GM12891 (cell line): ENCODE results near the gene MT1B. TPM values are rescaled to one million over a fixed set of nuclear protein-coding genes. Genes with fewer than 3 reads are reported as not detected.

ENCODE experiments used
- DNase-seq: peaks from one replicate; pipeline ENCODE4 v3.0.0; 2011; ENCODE audit warnings: low spot score; ENCODE audit not compliant: insufficient read length
- FAIRE-seq: peaks from 2 replicates; lab custom pipeline; 2011; peaks lifted over from hg19 to GRCh38; lab: Jason Lieb, UNC
- PAX5 ChIP-seq: IDR thresholded peaks from 2 replicates; pipeline ENCODE4 v1.6.1; 2011; ENCODE audit warnings: low read length, moderate library complexity, mild to moderate bottlenecking; ENCODE audit not compliant: insufficient read depth, severe bottlenecking
- POLR2A ChIP-seq: IDR thresholded peaks from 2 replicates; pipeline ENCODE4 v1.6.1; 2011; ENCODE audit warnings: low read depth, low read length, control low read depth
- POLR2AphosphoS5 ChIP-seq: IDR thresholded peaks from 2 replicates; pipeline ENCODE4 v1.6.1; 2011; ENCODE audit warnings: low read depth, low read length, control low read depth
- POU2F2 ChIP-seq: IDR thresholded peaks from 2 replicates; pipeline ENCODE4 v1.6.1; 2011; ENCODE audit warnings: low read depth, mild to moderate bottlenecking, control low read depth, low read length, moderate library complexity
- SPI1 ChIP-seq: IDR thresholded peaks from 2 replicates; pipeline ENCODE4 v1.6.1; 2011; ENCODE audit warnings: low read depth, low read length, control low read depth
- TAF1 ChIP-seq: IDR thresholded peaks from 2 replicates; pipeline ENCODE4 v1.6.1; 2011; ENCODE audit warnings: low read depth, low read length, control low read depth
- polyA plus RNA-seq: library from polyadenylated mRNA; unstranded; fragments of >200 nt; gene quantifications from one replicate; pipeline ENCODE4 v1.2.1, GENCODE V29; 2012; ENCODE audit warnings: low read depth, missing spikeins, inconsistent platforms; ENCODE audit not compliant: missing spikeins

MT1B gene
- not detected for polyA plus RNA-seq

- FAIRE-seq: no peak
- no peak for DNase-seq
- TF ChIP-seq POLR2A (no peak), TAF1 (no peak), POLR2AphosphoS5 (no peak), POU2F2 (no peak), PAX5 (no peak), SPI1 (no peak)
Measured at GRCh38 chr16:56651586-56651985, at the start of gene MT1B. Gene MT1B, plus strand, starts transcription at chr16:56651886. Its CDS starts 68 bp downstream, at chr16:56651954.

- TF ChIP-seq POLR2AphosphoS5: no peak
- no peak for TF ChIP-seq TAF1
- TF ChIP-seq POU2F2: no peak
- TF ChIP-seq PAX5: no peak
- no peak for TF ChIP-seq POLR2A
- no peak for DNase-seq
- no peak for FAIRE-seq
Measured at GRCh38 chr16:56603589-56603988, 48.1 kb upstream of the MT1B start.

- DNase-seq: no peak
- TF ChIP-seq POLR2AphosphoS5: no peak
- no peak for TF ChIP-seq SPI1
- no peak for TF ChIP-seq PAX5
- no peak for TF ChIP-seq TAF1
- no peak for TF ChIP-seq POLR2A
- no peak for TF ChIP-seq POU2F2
- no peak for FAIRE-seq
Measured at GRCh38 chr16:56604966-56605365, 46.7 kb upstream of the MT1B start.

GRCh38 chr16:56605475-56605874, 46.2 kb upstream of the MT1B start:
- FAIRE-seq (no peak), DNase-seq (no peak)
- TF ChIP-seq POLR2A: no peak
- TF ChIP-seq SPI1: no peak
- TF ChIP-seq POU2F2: no peak

DNA sequence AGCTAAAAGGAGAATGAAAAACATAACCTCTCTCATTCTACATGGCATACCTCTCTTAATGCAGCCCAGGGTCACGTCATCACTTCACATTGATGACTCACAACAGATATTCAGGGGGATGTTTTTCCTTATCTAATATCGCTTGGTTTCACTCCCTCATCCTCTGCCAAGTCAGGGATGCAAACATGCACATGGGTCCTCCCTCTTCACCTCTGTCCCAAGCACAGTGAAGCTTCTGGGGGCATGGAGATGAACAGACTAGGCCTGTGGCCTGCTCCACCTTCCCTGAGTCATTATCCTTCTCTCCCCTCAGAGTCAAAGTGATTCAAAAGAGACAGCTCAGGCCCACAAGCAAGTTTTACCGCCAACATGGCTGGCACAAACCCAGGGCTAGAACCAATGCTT, 45.6 kb upstream of the MT1B start:
- TF ChIP-seq TAF1 (no peak), SPI1 (no peak), POLR2A (no peak), PAX5 (no peak), POU2F2 (no peak), POLR2AphosphoS5 (no peak)
- no peak for DNase-seq

DNA sequence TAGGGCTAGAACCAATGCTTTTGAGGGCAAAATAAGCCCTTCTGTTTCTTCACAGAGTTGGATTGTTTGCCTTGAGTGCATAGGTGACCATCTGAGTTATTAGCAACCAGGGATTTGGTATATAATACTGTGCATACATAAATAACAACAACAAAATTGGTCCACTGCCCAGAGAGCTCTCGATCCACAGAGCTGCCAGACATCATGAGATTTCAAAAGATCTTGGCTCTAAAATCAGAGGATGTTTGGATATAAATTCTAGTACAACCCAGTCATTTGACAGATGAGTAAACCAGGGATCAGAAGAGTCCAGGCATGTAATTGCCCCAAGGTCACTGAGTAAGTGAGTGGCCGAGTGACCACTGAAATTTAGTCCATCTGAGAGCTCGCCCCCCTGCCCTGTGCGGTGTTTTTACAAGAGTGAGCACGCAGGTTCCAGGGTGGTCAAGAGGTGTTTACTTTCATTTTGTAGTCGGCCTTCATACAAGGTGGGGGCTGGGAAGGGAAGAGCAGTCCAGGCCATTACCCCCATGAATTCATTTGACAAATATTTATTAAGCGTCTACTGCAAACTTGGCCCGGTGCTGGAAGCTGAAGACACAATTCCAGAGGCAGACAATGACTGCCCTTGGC, 45.1 kb upstream of the MT1B start:
- no peak for FAIRE-seq
- TF ChIP-seq POLR2AphosphoS5: no peak
- no peak for TF ChIP-seq SPI1
- no peak for TF ChIP-seq PAX5
- no peak for TF ChIP-seq TAF1
- no peak for TF ChIP-seq POU2F2
- TF ChIP-seq POLR2A: no peak
- no peak for DNase-seq

More for the DNA sequence above, 45.6 kb upstream of the MT1B start:
- FAIRE-seq: no peak

DNA sequence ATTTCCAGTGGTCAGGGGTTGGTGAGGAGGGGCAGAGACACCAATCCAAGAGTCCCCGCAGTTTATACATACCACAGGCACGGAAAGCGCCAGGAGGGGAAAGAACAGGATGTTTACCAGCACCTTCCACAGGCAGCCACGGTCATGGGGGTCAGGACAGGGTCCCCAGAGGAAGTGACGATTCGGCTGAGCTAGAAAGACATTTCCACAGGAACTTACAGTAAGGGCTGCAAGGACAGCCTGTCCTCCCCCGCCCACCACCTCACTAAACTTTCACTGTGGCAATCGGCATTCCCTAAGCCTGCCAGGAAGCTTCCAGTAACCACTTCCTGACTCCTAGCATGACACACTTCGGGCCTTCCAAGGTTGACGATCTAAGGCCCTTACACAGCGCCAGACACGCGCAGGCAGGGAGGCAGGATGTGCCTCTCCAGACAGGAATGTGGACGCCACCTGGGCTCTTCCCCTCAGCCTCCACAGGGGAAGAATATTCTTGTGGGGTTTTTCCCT, 44.5 kb upstream of the MT1B start:
- DNase-seq (no peak), FAIRE-seq (no peak)
- TF ChIP-seq POLR2A (no peak), POU2F2 (no peak), POLR2AphosphoS5 (no peak), PAX5 (no peak), TAF1 (no peak), SPI1 (no peak)

DNA sequence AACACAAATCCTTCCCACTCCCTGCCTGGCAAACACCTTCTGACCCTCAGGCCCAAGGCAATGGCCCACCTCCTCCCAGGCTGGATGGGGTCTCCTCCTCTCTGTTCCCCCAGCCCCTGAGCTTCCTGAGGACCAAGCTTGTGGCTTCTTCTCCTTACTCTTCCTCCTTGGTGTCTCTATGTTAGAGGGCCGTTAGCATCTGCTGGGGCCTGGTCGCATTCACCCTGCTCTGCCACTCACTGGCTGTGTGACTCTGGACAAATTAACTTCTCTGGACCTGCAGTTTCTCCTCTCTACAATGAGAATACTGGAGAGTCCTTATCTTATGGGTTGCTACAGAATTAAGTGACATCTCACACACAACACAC, 44.0 kb upstream of the MT1B start:
- no peak for FAIRE-seq
- DNase-seq: no peak
- TF ChIP-seq SPI1: no peak
- no peak for TF ChIP-seq POU2F2
- TF ChIP-seq TAF1: no peak
- TF ChIP-seq PAX5: no peak
- no peak for TF ChIP-seq POLR2A
- no peak for TF ChIP-seq POLR2AphosphoS5

GRCh38 chr16:56608043-56608875, 43.4 kb upstream of the MT1B start, which contains the start of gene MT2A:
Gene MT2A, plus strand, starts transcription at chr16:56608584. Its CDS starts 72 bp downstream, at chr16:56608656.
- peak; percentile 69 for FAIRE-seq

More at GRCh38 chr16:56608043-56608875, 43.4 kb upstream of the MT1B start, which contains the start of gene MT2A:
- TF ChIP-seq TAF1 (no peak), SPI1 (0 out of 2 replicates have a peak, but pooled peaks have one; percentile 2)
- peak; percentile 93 for DNase-seq
